ENCODE measurements around the gene LBR.
"Not testable (repeated sequence)": the region's sequence is repeated elsewhere in the genome, so short reads cannot be mapped to it uniquely, and the experiment has no call there.

LBR gene

GRCh38 chr1:225422795-225423517 is 4.9 kb downstream of the LBR start:
- DNase-seq (ENCODE audit: low spot score), result no peak

- no peak for DNase-seq (ENCODE audit: low spot score)
Observed at GRCh38 chr1:225422031-225422605, 5.7 kb downstream of the LBR start.

GRCh38 chr1:225418598-225418997 is 9.2 kb downstream of the LBR start:
- DNase-seq (ENCODE audit: low spot score), result no peak

- no peak for DNase-seq (ENCODE audit: low spot score)
Observed at GRCh38 chr1:225418059-225418458, 9.8 kb downstream of the LBR start.

GRCh38 chr1:225415967-225416745 is 11.7 kb downstream of the LBR start:
- DNase-seq (ENCODE audit: low spot score), result no peak

- DNase-seq (ENCODE audit: low spot score), result no peak
Observed at GRCh38 chr1:225415307-225415706, 12.5 kb downstream of the LBR start.

- no peak for DNase-seq (ENCODE audit: low spot score)
Observed at GRCh38 chr1:225413708-225414375, 14.0 kb downstream of the LBR start.

GRCh38 chr1:225412803-225413351 is 15.0 kb downstream of the LBR start:
- DNase-seq (ENCODE audit: low spot score), result no peak

GRCh38 chr1:225412321-225412720 is 15.5 kb downstream of the LBR start:
- no peak for DNase-seq (ENCODE audit: low spot score)

GRCh38 chr1:225410036-225410435 is 17.8 kb downstream of the LBR start:
- no peak for DNase-seq (ENCODE audit: low spot score)

GRCh38 chr1:225409051-225409450 is 18.8 kb downstream of the LBR start:
- no peak for DNase-seq (ENCODE audit: low spot score)

GRCh38 chr1:225408249-225408648 is 19.6 kb downstream of the LBR start:
- no peak for DNase-seq (ENCODE audit: low spot score)

- no peak for DNase-seq (ENCODE audit: low spot score)
Observed at GRCh38 chr1:225407755-225408154, 20.1 kb downstream of the LBR start.

GRCh38 chr1:225406976-225407725 is 20.7 kb downstream of the LBR start:
- DNase-seq (ENCODE audit: low spot score), result no peak

GRCh38 chr1:225400968-225401367 is 26.9 kb downstream of the LBR start:
- no peak for DNase-seq (ENCODE audit: low spot score)

- DNase-seq (ENCODE audit: low spot score), result no peak
Observed at GRCh38 chr1:225396357-225396756, 31.5 kb downstream of the LBR start.

GRCh38 chr1:225389843-225390242 is 38.0 kb downstream of the LBR start:
- DNase-seq (ENCODE audit: low spot score), result no peak

- no peak for DNase-seq (ENCODE audit: low spot score)
Observed at GRCh38 chr1:225388372-225388771, 39.5 kb downstream of the LBR start.

- not testable (repeated sequence) for DNase-seq (ENCODE audit: low spot score)
Observed at GRCh38 chr1:225386860-225387259, 41.0 kb downstream of the LBR start.

GRCh38 chr1:225380691-225381090 is 47.1 kb downstream of the LBR start:
- no peak for DNase-seq (ENCODE audit: low spot score)

- DNase-seq (ENCODE audit: low spot score), result peak; percentile 47
Observed at GRCh38 chr1:225378880-225379279, 49.0 kb downstream of the LBR start.

- no peak for DNase-seq (ENCODE audit: low spot score)
Observed at GRCh38 chr1:225374996-225375395, 52.8 kb downstream of the LBR start.
